GM12892 (cell line): ENCODE results near the gene HBB.
"Not testable (repeated sequence)": the region's sequence is repeated elsewhere in the genome, so short reads cannot be mapped to it uniquely, and the experiment has no call there.

ENCODE experiments used
- DNase-seq: peaks from one replicate; pipeline ENCODE4 v3.0.0; 2011; ENCODE audit not compliant: insufficient read length
- FAIRE-seq: peaks from 2 replicates; lab custom pipeline; 2011; peaks lifted over from hg19 to GRCh38; lab: Jason Lieb, UNC
- POLR2A ChIP-seq: IDR thresholded peaks from 2 replicates; pipeline ENCODE4 v1.6.1; 2011; ENCODE audit warnings: low read depth, low read length, control low read depth
- POLR2AphosphoS5 ChIP-seq: IDR thresholded peaks from 2 replicates; pipeline ENCODE4 v1.6.1; 2011; ENCODE audit warnings: low read depth, low read length, control low read depth
- TAF1 ChIP-seq: IDR thresholded peaks from 2 replicates; pipeline ENCODE4 v1.6.1; 2011; ENCODE audit warnings: low read depth, mild to moderate bottlenecking, control low read depth, low read length, borderline replicate concordance

The HBB gene

GRCh38 chr11:5252919-5253265, 26.0 kb upstream of the HBB start:
- no peak for TF ChIP-seq POLR2AphosphoS5
- TF ChIP-seq TAF1, result no peak
- no peak for TF ChIP-seq POLR2A
- FAIRE-seq (no peak), DNase-seq (no peak)

GRCh38 chr11:5252192-5252918, 25.5 kb upstream of the HBB start:
- DNase-seq, result no peak
- no peak for TF ChIP-seq POLR2AphosphoS5
- no peak for FAIRE-seq

GRCh38 chr11:5251746-5252145, 24.9 kb upstream of the HBB start:
- DNase-seq (no peak), FAIRE-seq (no peak)
- TF ChIP-seq TAF1 (no peak), POLR2AphosphoS5 (no peak), POLR2A (no peak)

GRCh38 chr11:5250543-5251204, 23.8 kb upstream of the HBB start:
- no peak for TF ChIP-seq POLR2A
- no peak for TF ChIP-seq POLR2AphosphoS5
- TF ChIP-seq TAF1, result no peak
- no peak for FAIRE-seq
- no peak for DNase-seq

- not testable (repeated sequence) for FAIRE-seq, DNase-seq
Measured at GRCh38 chr11:5249807-5250396, 23.0 kb upstream of the HBB start, which contains the start of gene HBG1. Gene HBG1 (minus strand): TSS chr11:5249857. CDS start chr11:5249804, 53 bp downstream.

GRCh38 chr11:5248498-5248897, 21.6 kb upstream of the HBB start:
- DNase-seq, FAIRE-seq: not testable (repeated sequence)

- TF ChIP-seq POLR2A (no peak), TAF1 (no peak), POLR2AphosphoS5 (no peak)
- FAIRE-seq (no peak), DNase-seq (no peak)
Measured at GRCh38 chr11:5247472-5248192, 20.8 kb upstream of the HBB start.

- TF ChIP-seq POLR2A (no peak), POLR2AphosphoS5 (no peak), TAF1 (no peak)
- FAIRE-seq (no peak), DNase-seq (no peak)
Measured at GRCh38 chr11:5246772-5247471, 20.1 kb upstream of the HBB start.

- FAIRE-seq (no peak), DNase-seq (no peak)
- no peak for TF ChIP-seq TAF1
Measured at GRCh38 chr11:5245155-5245554, 18.3 kb upstream of the HBB start.

GRCh38 chr11:5243816-5244180, 16.9 kb upstream of the HBB start:
- FAIRE-seq (no peak), DNase-seq (no peak)
- no peak for TF ChIP-seq TAF1
- no peak for TF ChIP-seq POLR2AphosphoS5
- no peak for TF ChIP-seq POLR2A

GRCh38 chr11:5242933-5243815, 16.3 kb upstream of the HBB start:
- FAIRE-seq (peak; percentile 30), DNase-seq (no peak)
- no peak for TF ChIP-seq TAF1
- no peak for TF ChIP-seq POLR2AphosphoS5
